Astrocyte (in vitro differentiated cells and primary cell): ENCODE measurements around the gene RUSF1. TPM values are rescaled to one million over a fixed set of nuclear protein-coding genes. Genes with fewer than 3 reads are reported as not detected.

Source experiments
- DNase-seq: peaks from one replicate; pipeline ENCODE4 v3.0.0-alpha.2; 2010; ENCODE audit warnings: low read depth
- FAIRE-seq: peaks from 2 replicates; lab custom pipeline; 2011; peaks lifted over from hg19 to GRCh38; lab: Jason Lieb, UNC
- H2AFZ ChIP-seq: 2 replicates; pipeline ENCODE4 v1.6.0; 2012; ENCODE audit warnings: low read depth, low read length, inconsistent platforms
- H3K27ac ChIP-seq: 2 replicates; pipeline ENCODE4 v1.5.1; 2011; ENCODE audit warnings: low read depth, low read length, inconsistent platforms
- H3K27me3 ChIP-seq: 2 replicates; pipeline ENCODE4 v1.6.0; 2011; ENCODE audit warnings: low read length, inconsistent platforms; ENCODE audit not compliant: insufficient read depth
- H3K36me3 ChIP-seq: 2 replicates; pipeline ENCODE4 v1.5.1; 2011; ENCODE audit warnings: low read length, inconsistent platforms; ENCODE audit not compliant: insufficient read depth
- H3K4me1 ChIP-seq: 2 replicates; pipeline ENCODE4 v1.5.1; 2011; ENCODE audit warnings: low read length, inconsistent platforms; ENCODE audit not compliant: insufficient read depth
- H3K4me2 ChIP-seq: 2 replicates; pipeline ENCODE4 v1.6.0; 2012; ENCODE audit warnings: low read length, inconsistent platforms
- H3K4me3 ChIP-seq: 2 replicates; pipeline ENCODE4 v1.5.1; 2011; ENCODE audit warnings: low read depth, mild to moderate bottlenecking, low read length, inconsistent platforms; ENCODE audit not compliant: insufficient read depth
- H3K79me2 ChIP-seq: 2 replicates; pipeline ENCODE4 v1.6.0; 2012; ENCODE audit warnings: mild to moderate bottlenecking, low read length, inconsistent platforms; ENCODE audit not compliant: insufficient read depth
- H3K9ac ChIP-seq: 2 replicates; pipeline ENCODE4 v1.6.0; 2012; ENCODE audit warnings: mild to moderate bottlenecking, low read length, inconsistent platforms
- H3K9me3 ChIP-seq: 2 replicates; pipeline ENCODE4 v1.5.1; 2012; ENCODE audit warnings: low read depth, mild to moderate bottlenecking, low read length, inconsistent platforms; ENCODE audit not compliant: insufficient read depth
- H4K20me1 ChIP-seq: 2 replicates; pipeline ENCODE4 v1.6.0; 2012; ENCODE audit warnings: low read length, inconsistent platforms; ENCODE audit not compliant: insufficient read depth
- H3K27ac Mint-ChIP-seq: one replicate; pipeline ENCODE4 v1.8.0; 2021; ENCODE audit warnings: mild to moderate bottlenecking, mixed read lengths; ENCODE audit not compliant: unreplicated experiment
- H3K27me3 Mint-ChIP-seq: one replicate; pipeline ENCODE4 v1.8.0; 2021; ENCODE audit warnings: low read depth, mixed read lengths; ENCODE audit not compliant: unreplicated experiment
- H3K36me3 Mint-ChIP-seq: one replicate; pipeline ENCODE4 v1.8.0; 2021; ENCODE audit warnings: low read depth, mixed read lengths; ENCODE audit not compliant: unreplicated experiment
- H3K4me1 Mint-ChIP-seq: one replicate; pipeline ENCODE4 v1.8.0; 2021; ENCODE audit warnings: low read depth, mixed read lengths; ENCODE audit not compliant: unreplicated experiment
- H3K4me3 Mint-ChIP-seq: one replicate; pipeline ENCODE4 v1.8.0; 2021; ENCODE audit warnings: mild to moderate bottlenecking, moderate library complexity, mixed read lengths; ENCODE audit not compliant: unreplicated experiment
- H3K9me3 Mint-ChIP-seq: one replicate; pipeline ENCODE4 v1.8.0; 2021; ENCODE audit warnings: mild to moderate bottlenecking, mixed read lengths; ENCODE audit not compliant: unreplicated experiment
- CTCF ChIP-seq: IDR thresholded peaks from 2 replicates; pipeline ENCODE4 v1.5.1; 2011; ENCODE audit warnings: low read depth, mild to moderate bottlenecking, inconsistent platforms, low read length, moderate library complexity; ENCODE audit not compliant: insufficient read depth
- EZH2 ChIP-seq: IDR thresholded peaks from 2 replicates; pipeline ENCODE4 v1.6.1; 2012; ENCODE audit warnings: mild to moderate bottlenecking, low read length, inconsistent platforms; ENCODE audit not compliant: insufficient read depth
- total RNA-seq: library from RNA; stranded (reverse); gene quantifications from 2 replicates; pipeline ENCODE4 v1.2.1, GENCODE V29; 2021

The RUSF1 gene
- total RNA-seq, 1 donor from 2014 or later = 33.9 TPM

GRCh38 chr16:31480851-31481536 lies 27.2 kb downstream of the RUSF1 start:
- peaks cover under 1% of the 10 kb centered on the region for H3K9me3 Mint-ChIP-seq
- no peak for TF ChIP-seq CTCF
- no peak for TF ChIP-seq EZH2
- Histone ChIP-seq H2AFZ (no peak overlapping the region), H3K79me2 (peaks cover 5% of the 10 kb centered on the region), H3K9me3 (no peaks in the 10 kb centered on the region), H3K4me2 (no peak overlapping the region), H3K27ac (no peak overlapping the region), H3K4me1 (peaks cover 13% of the 10 kb centered on the region), H4K20me1 (peaks cover 47% of the 10 kb centered on the region), H3K27me3 (no peaks in the 10 kb centered on the region), H3K9ac (no peak overlapping the region), H3K36me3 (peaks cover 7% of the 10 kb centered on the region), H3K4me3 (no peak overlapping the region)
- DNase-seq = no peak
- H3K4me3 Mint-ChIP-seq = peak overlapping the region; percentile 23
- H3K27ac Mint-ChIP-seq = peak overlapping the region; percentile 58
- H3K4me1 Mint-ChIP-seq = peaks cover 16% of the 10 kb centered on the region
- FAIRE-seq = no peak
- H3K36me3 Mint-ChIP-seq = peaks cover 13% of the 10 kb centered on the region
- peaks cover 16% of the 10 kb centered on the region for H3K27me3 Mint-ChIP-seq

- TF ChIP-seq CTCF = no peak
- no peak for TF ChIP-seq EZH2
- H2AFZ ChIP-seq = no peak overlapping the region
Observed at GRCh38 chr16:31479751-31480150, 28.4 kb downstream of the RUSF1 start.

GRCh38 chr16:31478956-31479355 lies 29.2 kb downstream of the RUSF1 start:
- H3K27me3 Mint-ChIP-seq = peaks cover 3% of the 10 kb centered on the region
- peaks cover 22% of the 10 kb centered on the region for H3K4me1 Mint-ChIP-seq
- peaks cover 23% of the 10 kb centered on the region for H3K79me2 ChIP-seq
- no peak for FAIRE-seq
- peaks cover 21% of the 10 kb centered on the region for H3K36me3 ChIP-seq
- H3K4me3 Mint-ChIP-seq = no peak overlapping the region
- peak overlapping the region; percentile 62 for H3K27ac Mint-ChIP-seq
- no peak overlapping the region for H3K9ac ChIP-seq
- H4K20me1 ChIP-seq = peaks cover 68% of the 10 kb centered on the region
- no peak for TF ChIP-seq EZH2
- TF ChIP-seq CTCF = no peak
- no peaks in the 10 kb centered on the region for H3K9me3 Mint-ChIP-seq
- H3K9me3 ChIP-seq = no peaks in the 10 kb centered on the region
- H3K27ac ChIP-seq = no peak overlapping the region
- peaks cover 20% of the 10 kb centered on the region for H3K4me1 ChIP-seq
- no peak overlapping the region for H3K4me2 ChIP-seq
- H3K27me3 ChIP-seq = no peaks in the 10 kb centered on the region
- H3K4me3 ChIP-seq = no peak overlapping the region
- DNase-seq = no peak
- H3K36me3 Mint-ChIP-seq = peaks cover 27% of the 10 kb centered on the region
- no peak overlapping the region for H2AFZ ChIP-seq

More at GRCh38 chr16:31479751-31480150, 28.4 kb downstream of the RUSF1 start:
- peaks cover 17% of the 10 kb centered on the region for H3K4me1 ChIP-seq
- H4K20me1 ChIP-seq = peaks cover 60% of the 10 kb centered on the region
- Mint-ChIP-seq H3K27ac (no peak overlapping the region), H3K9me3 (no peaks in the 10 kb centered on the region), H3K36me3 (peaks cover 20% of the 10 kb centered on the region), H3K4me1 (peaks cover 16% of the 10 kb centered on the region), H3K4me3 (no peak overlapping the region), H3K27me3 (peaks cover 4% of the 10 kb centered on the region)
- FAIRE-seq = no peak
- DNase-seq = no peak
- no peaks in the 10 kb centered on the region for H3K9me3 ChIP-seq
- no peak overlapping the region for H3K27ac ChIP-seq
- H3K4me2 ChIP-seq = no peak overlapping the region
- peaks cover 15% of the 10 kb centered on the region for H3K36me3 ChIP-seq
- H3K4me3 ChIP-seq = no peak overlapping the region
- no peak overlapping the region for H3K9ac ChIP-seq
- H3K79me2 ChIP-seq = peaks cover 15% of the 10 kb centered on the region
- H3K27me3 ChIP-seq = no peaks in the 10 kb centered on the region
